Neutrophil (primary cell): ENCODE measurements around the gene ADA.

ENCODE experiments used
- H3K27ac ChIP-seq: fragments of 200-600 bp; sonication (generic); 2 replicates; pipeline ENCODE4 v1.5.1; 2016; ENCODE audit warnings: mild to moderate bottlenecking, moderate library complexity
- H3K27me3 ChIP-seq: fragments of 200-600 bp; sonication (generic); 2 replicates; pipeline ENCODE4 v1.6.0; 2016; ENCODE audit warnings: mild to moderate bottlenecking
- H3K36me3 ChIP-seq: fragments of 200-600 bp; sonication (generic); 2 replicates; pipeline ENCODE4 v1.5.1; 2017
- H3K4me1 ChIP-seq, 2 experiments: fragments of 200-600 bp in 1 of 2; sonication (generic) in 1 of 2; 1 replicate in 1 of 2; 2 replicates in 1 of 2; pipeline versions ENCODE4 v1.5.1 to v1.6.1; 2013 to 2016; ENCODE audit warnings: low read depth in 1 of 2, low read length in 1 of 2, mild to moderate bottlenecking in 1 of 2, moderate library complexity in 1 of 2; ENCODE audit not compliant: control insufficient read depth in 1 of 2, insufficient read depth in 1 of 2
- H3K4me3 ChIP-seq, 2 experiments: fragments of 200-600 bp in 1 of 2; sonication (generic) in 1 of 2; 1 replicate in 1 of 2; 2 replicates in 1 of 2; pipeline ENCODE4 v1.5.1; 2013 to 2016; ENCODE audit warnings: low read depth in 1 of 2, low read length in 1 of 2, mild to moderate bottlenecking in 1 of 2, moderate library complexity in 1 of 2
- H3K9me3 ChIP-seq: fragments of 200-600 bp; sonication (generic); 2 replicates; pipeline ENCODE4 v1.5.1; 2016
- CTCF ChIP-seq: fragments of 200-600 bp; sonication (generic); IDR thresholded peaks from 2 replicates; pipeline ENCODE4 v1.5.1; 2016; ENCODE audit warnings: antibody characterized with exemption

The ADA gene

GRCh38 chr20:44642203-44643153, 9.0 kb downstream of the ADA start:
- H3K27me3 ChIP-seq = no peaks in the 10 kb centered on the region
- no peak overlapping the region for H3K27ac ChIP-seq
- no peak overlapping the region for H3K4me3 ChIP-seq
- no peaks in the 10 kb centered on the region for H3K9me3 ChIP-seq
- TF ChIP-seq CTCF = no peak
- H3K36me3 ChIP-seq = no peaks in the 10 kb centered on the region
- peaks cover 39 to 45% of the 10 kb centered on the region in 2 experiments for H3K4me1 ChIP-seq

DNA sequence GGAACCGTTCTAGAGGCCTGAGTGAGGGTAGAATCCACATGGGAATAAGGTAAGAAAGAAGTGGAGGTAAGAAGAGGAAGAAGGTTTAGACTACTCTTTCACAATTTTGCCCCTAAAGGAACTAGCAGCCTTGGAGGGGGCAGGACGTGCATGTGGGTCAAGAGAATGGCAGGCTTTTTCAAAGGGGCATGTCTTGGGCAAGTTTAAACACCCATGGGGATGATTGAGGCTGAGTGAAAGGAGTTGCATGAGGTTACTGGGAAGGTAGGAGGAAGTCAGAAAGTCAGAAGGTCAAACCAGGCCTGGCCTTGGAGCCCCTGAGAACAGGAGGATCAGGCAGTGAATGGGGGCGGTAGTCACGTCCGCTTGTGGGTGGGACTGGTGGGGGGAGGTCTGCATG, 10.2 kb downstream of the ADA start:
- Histone ChIP-seq H3K27me3 (no peaks in the 10 kb centered on the region), H3K9me3 (no peaks in the 10 kb centered on the region), H3K27ac (no peak overlapping the region), H3K4me3 (no peak overlapping the region), H3K36me3 (no peaks in the 10 kb centered on the region), H3K4me1 (peaks cover 36 to 40% of the 10 kb centered on the region in 2 experiments)
- TF ChIP-seq CTCF = no peak

GRCh38 chr20:44640522-44640921, 11.0 kb downstream of the ADA start:
- H3K27me3 ChIP-seq = no peaks in the 10 kb centered on the region
- H3K9me3 ChIP-seq = no peaks in the 10 kb centered on the region
- no peak overlapping the region for H3K4me3 ChIP-seq
- peaks cover 28 to 33% of the 10 kb centered on the region in 2 experiments for H3K4me1 ChIP-seq
- no peak for TF ChIP-seq CTCF
- no peak overlapping the region for H3K27ac ChIP-seq
- H3K36me3 ChIP-seq = no peaks in the 10 kb centered on the region

DNA sequence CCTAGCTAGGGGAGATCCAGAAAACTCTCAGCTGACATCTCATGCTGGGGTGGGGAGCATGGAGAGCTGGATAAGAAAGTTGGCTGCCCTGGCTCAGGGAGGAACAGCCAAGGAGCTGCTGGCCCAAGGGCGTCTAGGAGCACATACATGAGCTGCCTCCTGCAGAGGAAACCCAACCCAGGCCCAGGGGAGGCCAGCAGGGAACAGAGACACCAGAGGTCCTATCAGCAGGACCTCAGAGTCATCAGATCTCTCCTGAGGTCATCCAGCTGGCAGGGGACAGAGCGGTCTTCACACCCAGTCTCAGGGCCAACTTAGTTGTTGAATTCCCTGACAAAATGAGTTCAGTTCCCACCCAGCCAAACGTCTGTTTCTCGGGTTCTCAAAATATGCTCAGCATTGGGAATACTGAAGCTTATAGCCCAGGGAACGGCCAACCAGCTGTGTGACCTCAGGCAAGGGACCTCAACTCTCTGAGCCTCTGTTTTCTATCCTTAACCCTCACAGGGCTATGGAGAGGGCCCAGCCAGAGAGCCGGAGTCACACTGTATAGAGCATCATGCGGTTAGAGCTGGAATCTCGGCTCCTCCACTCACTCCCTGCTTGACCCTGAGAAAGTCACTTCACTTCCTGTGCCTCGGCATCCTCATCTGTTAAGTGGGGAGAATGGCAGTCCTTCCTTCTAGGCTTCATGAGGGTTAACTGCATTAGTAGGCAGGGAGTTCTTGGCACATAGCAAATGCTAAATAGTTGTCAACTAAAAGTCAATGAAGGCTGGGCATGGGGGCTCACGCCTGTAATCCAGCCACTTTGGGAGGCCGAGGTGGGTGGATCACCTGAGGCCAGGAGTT, 13.8 kb downstream of the ADA start:
- Histone ChIP-seq H3K4me3 (no peak overlapping the region), H3K36me3 (no peaks in the 10 kb centered on the region), H3K27ac (no peak overlapping the region), H3K27me3 (no peaks in the 10 kb centered on the region), H3K9me3 (no peaks in the 10 kb centered on the region), H3K4me1 (peaks cover 11 to 12% of the 10 kb centered on the region in 2 experiments)
- no peak for TF ChIP-seq CTCF

DNA sequence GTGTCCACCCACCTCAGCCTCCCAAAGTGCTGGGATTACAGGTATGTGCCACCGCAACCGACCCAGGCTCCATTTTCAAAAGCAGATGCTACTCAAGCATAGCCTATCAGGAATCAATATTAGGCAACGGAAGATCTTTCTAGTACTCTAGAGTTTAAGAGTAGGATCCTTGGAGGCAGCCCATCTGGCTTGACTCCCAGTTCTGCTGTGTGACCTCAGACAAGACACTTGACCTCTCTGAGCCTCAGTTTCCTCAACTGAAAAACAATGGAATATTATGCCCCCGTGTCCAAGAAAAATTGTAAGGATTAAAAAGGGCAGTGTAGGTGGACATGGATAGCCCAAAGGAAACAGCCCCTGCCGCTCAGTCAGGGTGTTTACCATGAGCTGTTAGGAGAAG, 14.5 kb downstream of the ADA start:
- Histone ChIP-seq H3K4me3 (no peak overlapping the region), H3K27me3 (no peaks in the 10 kb centered on the region), H3K9me3 (no peaks in the 10 kb centered on the region), H3K27ac (no peak overlapping the region), H3K36me3 (no peaks in the 10 kb centered on the region), H3K4me1 (peaks cover 4 to 6% of the 10 kb centered on the region in 2 experiments)
- TF ChIP-seq CTCF = no peak
